RWPE2 (cell line): ENCODE data around the gene ZNF189.
A peak's percentile ranks its signal among the peaks of the same experiment; 100 is the strongest.

Experiments used
- ATAC-seq: fragments of 200-7000 bp; cut with Tn5 transposase; 3 replicates; pipeline ENCODE4 v1.9.1; 2021; ENCODE audit warnings: low read depth
- DNase-seq: peaks from one replicate; pipeline ENCODE4 v3.0.0-alpha.2; 2020; ENCODE audit warnings: low spot score
- H3K27ac ChIP-seq: fragments of 450-650 bp; 2 replicates; pipeline ENCODE4 v1.5.1; 2017; ENCODE audit warnings: mild to moderate bottlenecking; ENCODE audit not compliant: poor library complexity, severe bottlenecking
- H3K27me3 ChIP-seq: fragments of 250-450 bp; sonication (Bioruptor Pico); 2 replicates; pipeline ENCODE4 v1.5.1; 2021; ENCODE audit warnings: mild to moderate bottlenecking, moderate library complexity; ENCODE audit not compliant: insufficient read depth, poor library complexity, severe bottlenecking
- H3K36me3 ChIP-seq: fragments of 250-450 bp; sonication (Bioruptor Pico); 2 replicates; pipeline ENCODE4 v1.5.1; 2020; ENCODE audit warnings: low read depth, mild to moderate bottlenecking, moderate library complexity
- H3K4me1 ChIP-seq: fragments of 250-450 bp; sonication (Bioruptor Pico); 2 replicates; pipeline ENCODE4 v1.5.1; 2021; ENCODE audit warnings: mild to moderate bottlenecking, moderate library complexity; ENCODE audit not compliant: insufficient read depth, poor library complexity, severe bottlenecking
- H3K4me3 ChIP-seq: fragments of 250-450 bp; sonication (Bioruptor Pico); 2 replicates; pipeline ENCODE4 v1.5.1; 2021; ENCODE audit warnings: mild to moderate bottlenecking, moderate library complexity; ENCODE audit not compliant: severe bottlenecking
- H3K9me3 ChIP-seq: fragments of 250-450 bp; sonication (Bioruptor Pico); 2 replicates; pipeline ENCODE4 v1.5.1; 2021; ENCODE audit warnings: mild to moderate bottlenecking, moderate library complexity; ENCODE audit not compliant: severe bottlenecking
- TF ChIP-seq, protein P1 (sequence below): fragments of 450-650 bp; IDR thresholded peaks from one replicate; pipeline ENCODE4 v1.5.1; 2017; ENCODE audit warnings: mild to moderate bottlenecking, moderate library complexity; ENCODE audit not compliant: poor library complexity, severe bottlenecking

Gene ZNF189

DNA sequence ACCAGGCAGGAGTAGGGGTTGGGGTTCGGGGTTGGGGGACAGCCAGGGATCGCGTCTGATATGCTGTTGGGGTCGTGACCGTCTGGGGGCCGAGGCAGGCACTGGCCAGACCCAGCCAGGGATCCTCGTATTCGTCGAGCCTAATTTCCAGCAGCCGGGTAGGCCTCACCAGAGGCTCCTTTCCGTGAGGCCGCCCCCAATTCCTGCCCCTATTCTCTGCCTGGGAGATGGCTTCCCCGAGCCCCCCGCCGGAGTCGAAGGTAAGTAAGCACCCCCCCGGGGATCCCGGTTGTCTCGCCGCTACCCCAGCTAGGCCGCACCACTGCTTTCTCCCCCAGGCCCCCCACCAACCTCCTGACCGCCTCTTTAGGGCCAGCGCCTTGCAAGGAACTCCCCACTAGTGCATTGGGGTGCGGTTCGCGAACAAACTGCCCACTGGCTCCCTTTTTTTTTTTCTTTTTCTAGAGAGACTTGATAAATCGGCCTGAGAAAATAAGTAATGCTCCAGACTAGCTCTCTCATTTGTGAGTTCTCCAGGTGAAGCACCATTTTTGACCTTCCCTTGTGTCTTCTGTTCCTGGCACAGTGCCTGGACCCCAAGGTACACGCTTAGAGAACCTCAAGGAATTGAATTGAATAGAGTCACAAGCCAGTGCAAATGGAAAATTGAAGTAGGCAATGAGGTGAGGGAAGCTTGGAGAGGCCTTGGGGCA is 435 bp downstream of the ZNF189 start:
- no peak overlapping the region for H3K27ac ChIP-seq
- H3K27me3 ChIP-seq, result no peaks in the 10 kb centered on the region
- no peaks in the 10 kb centered on the region for H3K9me3 ChIP-seq
- peaks cover 76% of the 10 kb centered on the region for H3K36me3 ChIP-seq
- peaks cover 5% of the 10 kb centered on the region for H3K4me1 ChIP-seq
- TF ChIP-seq, protein P1, sequence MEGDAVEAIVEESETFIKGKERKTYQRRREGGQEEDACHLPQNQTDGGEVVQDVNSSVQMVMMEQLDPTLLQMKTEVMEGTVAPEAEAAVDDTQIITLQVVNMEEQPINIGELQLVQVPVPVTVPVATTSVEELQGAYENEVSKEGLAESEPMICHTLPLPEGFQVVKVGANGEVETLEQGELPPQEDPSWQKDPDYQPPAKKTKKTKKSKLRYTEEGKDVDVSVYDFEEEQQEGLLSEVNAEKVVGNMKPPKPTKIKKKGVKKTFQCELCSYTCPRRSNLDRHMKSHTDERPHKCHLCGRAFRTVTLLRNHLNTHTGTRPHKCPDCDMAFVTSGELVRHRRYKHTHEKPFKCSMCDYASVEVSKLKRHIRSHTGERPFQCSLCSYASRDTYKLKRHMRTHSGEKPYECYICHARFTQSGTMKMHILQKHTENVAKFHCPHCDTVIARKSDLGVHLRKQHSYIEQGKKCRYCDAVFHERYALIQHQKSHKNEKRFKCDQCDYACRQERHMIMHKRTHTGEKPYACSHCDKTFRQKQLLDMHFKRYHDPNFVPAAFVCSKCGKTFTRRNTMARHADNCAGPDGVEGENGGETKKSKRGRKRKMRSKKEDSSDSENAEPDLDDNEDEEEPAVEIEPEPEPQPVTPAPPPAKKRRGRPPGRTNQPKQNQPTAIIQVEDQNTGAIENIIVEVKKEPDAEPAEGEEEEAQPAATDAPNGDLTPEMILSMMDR, result no peak
- H3K4me3 ChIP-seq, result peak overlapping the region; percentile 56
- ATAC-seq (peak; percentile 31; the same call in 2 of the 3 replicates), DNase-seq (peak; percentile 57)

DNA sequence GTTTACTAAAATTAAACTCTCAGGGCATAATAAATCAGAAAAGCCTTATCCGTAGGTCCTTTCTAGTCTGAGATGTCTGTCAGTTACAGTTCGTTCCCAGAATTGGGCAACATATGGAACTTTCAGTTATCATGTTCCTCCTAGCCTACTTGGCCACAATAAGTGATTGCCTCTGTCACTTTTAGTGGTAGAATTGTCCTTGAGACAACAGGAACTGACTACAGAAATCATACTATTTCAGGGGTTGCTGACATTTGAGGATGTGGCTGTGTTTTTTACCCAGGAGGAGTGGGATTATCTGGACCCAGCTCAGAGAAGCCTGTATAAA is 956 bp downstream of the ZNF189 start:
- H3K36me3 ChIP-seq, result peaks cover 76% of the 10 kb centered on the region
- H3K27ac ChIP-seq, result no peak overlapping the region
- no peaks in the 10 kb centered on the region for H3K9me3 ChIP-seq
- H3K4me3 ChIP-seq, result peak overlapping the region; percentile 56
- ATAC-seq, result no peak
- DNase-seq, result no peak
- no peaks in the 10 kb centered on the region for H3K27me3 ChIP-seq
- TF ChIP-seq, protein P1, result no peak
- peaks cover 5% of the 10 kb centered on the region for H3K4me1 ChIP-seq

DNA sequence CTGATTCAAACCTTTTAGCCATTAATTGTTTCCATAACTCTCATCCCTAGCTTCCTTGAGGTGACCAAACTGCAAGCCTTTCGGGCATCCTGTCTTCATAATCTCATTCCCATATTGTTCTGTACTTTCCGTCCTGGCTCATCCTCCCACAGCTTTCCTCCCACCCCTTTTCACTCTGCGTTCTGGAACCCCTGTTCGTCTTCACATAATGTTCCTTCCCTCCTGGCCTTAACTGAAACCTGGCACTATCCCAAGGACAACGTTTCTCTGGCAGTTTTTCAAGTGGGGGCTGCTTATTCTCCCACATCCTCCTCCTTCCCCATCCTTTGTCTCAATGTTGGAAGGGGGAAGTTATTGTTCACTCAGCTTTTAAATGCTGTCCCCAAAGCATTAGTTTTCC is 1.5 kb downstream of the ZNF189 start:
- Histone ChIP-seq H3K27ac (no peak overlapping the region), H3K4me1 (peaks cover 5% of the 10 kb centered on the region), H3K9me3 (no peaks in the 10 kb centered on the region), H3K4me3 (no peak overlapping the region), H3K27me3 (no peaks in the 10 kb centered on the region), H3K36me3 (peaks cover 76% of the 10 kb centered on the region)
- ATAC-seq (no peak), DNase-seq (no peak)
- TF ChIP-seq, protein P1, result no peak

DNA sequence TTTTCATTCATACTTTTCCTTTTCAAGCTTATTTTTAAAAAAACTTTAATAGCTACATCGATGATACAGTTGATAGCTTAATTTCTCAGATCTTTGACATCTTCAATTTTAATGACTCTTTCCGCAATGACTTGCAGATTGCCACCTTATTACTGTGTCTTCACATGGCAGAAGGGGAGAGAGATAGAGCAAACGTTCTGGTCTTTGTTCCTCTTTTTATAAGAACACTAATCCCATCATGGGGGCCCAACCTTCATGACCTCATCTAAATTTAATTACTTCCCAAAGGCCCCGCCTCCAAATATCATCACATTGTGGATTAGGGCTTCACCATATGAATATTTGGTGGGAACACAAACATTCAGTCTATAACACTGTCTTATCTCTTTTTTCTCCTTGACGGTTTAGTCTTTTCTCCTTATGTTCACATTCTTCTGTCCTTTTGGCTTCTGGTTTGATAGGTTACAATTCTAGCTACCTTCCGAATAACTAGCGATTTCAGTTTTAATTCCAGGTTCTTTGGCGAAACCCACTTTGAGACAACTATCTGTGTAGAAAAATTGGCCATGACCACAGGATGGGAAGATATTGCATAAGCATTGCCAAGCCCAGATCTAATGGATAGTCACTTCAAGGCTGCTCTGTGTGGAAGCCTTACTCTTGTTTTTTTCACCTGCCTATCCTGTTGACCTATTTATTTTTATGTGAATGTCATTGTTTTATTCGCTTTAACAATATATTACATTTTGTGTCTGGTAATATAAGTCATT is 5.0 kb downstream of the ZNF189 start:
- TF ChIP-seq, protein P1, result no peak
- Histone ChIP-seq H3K27me3 (no peaks in the 10 kb centered on the region), H3K4me1 (no peaks in the 10 kb centered on the region), H3K36me3 (peaks cover 90% of the 10 kb centered on the region), H3K9me3 (peaks cover 12% of the 10 kb centered on the region), H3K27ac (no peak overlapping the region), H3K4me3 (no peak overlapping the region)
- ATAC-seq, result no peak
- no peak for DNase-seq
